Measurements from ENCODE around the gene HYAL3. TPM values are rescaled to one million over a fixed set of nuclear protein-coding genes. Genes with fewer than 3 reads are reported as not detected.
A peak's percentile ranks its signal among the peaks of the same experiment; 100 is the strongest.

Gene HYAL3
- total and polyA plus RNA-seq, 2 of the 8 experiments (the other 6 are each of a cell fraction or from before 2014, with no cell fraction given) = 3.2 to 12.2 TPM

- TF ChIP-seq HDAC6 (IDR thresholded peaks at IDR 0.05; ENCODE audit: low read depth, low read length) (no peak), SP4 (IDR thresholded peaks at IDR 0.05; ENCODE audit: low read length) (peak; percentile 88), GABPA (IDR thresholded peaks at IDR 0.05; ENCODE audit: borderline replicate concordance, insufficient read depth, low read length) (no peak), POU5F1 (IDR thresholded peaks at IDR 0.05; ENCODE audit: low read depth, low read length) (no peak), RNF2 (IDR thresholded peaks at IDR 0.05; ENCODE audit: borderline replicate concordance, low read depth, low read length, missing control alignments, poor library complexity, severe bottlenecking) (no peak), PHF8 (conservative IDR thresholded peaks at IDR 0.05; ENCODE audit: low read depth, low read length) (0 out of 2 replicates have a peak, but pooled peaks have one; percentile 64), TAF7 (optimal IDR thresholded peaks at IDR 0.05; ENCODE audit: borderline replicate concordance, low read depth, low read length) (no peak), SP1 (IDR thresholded peaks at IDR 0.05; ENCODE audit: low read depth, low read length) (peak; percentile 37; the same call in 1 of the 2 replicates), SIRT6 (IDR thresholded peaks at IDR 0.05; ENCODE audit: low read length) (no peak)
- TF ChIP-seq, protein P1, sequence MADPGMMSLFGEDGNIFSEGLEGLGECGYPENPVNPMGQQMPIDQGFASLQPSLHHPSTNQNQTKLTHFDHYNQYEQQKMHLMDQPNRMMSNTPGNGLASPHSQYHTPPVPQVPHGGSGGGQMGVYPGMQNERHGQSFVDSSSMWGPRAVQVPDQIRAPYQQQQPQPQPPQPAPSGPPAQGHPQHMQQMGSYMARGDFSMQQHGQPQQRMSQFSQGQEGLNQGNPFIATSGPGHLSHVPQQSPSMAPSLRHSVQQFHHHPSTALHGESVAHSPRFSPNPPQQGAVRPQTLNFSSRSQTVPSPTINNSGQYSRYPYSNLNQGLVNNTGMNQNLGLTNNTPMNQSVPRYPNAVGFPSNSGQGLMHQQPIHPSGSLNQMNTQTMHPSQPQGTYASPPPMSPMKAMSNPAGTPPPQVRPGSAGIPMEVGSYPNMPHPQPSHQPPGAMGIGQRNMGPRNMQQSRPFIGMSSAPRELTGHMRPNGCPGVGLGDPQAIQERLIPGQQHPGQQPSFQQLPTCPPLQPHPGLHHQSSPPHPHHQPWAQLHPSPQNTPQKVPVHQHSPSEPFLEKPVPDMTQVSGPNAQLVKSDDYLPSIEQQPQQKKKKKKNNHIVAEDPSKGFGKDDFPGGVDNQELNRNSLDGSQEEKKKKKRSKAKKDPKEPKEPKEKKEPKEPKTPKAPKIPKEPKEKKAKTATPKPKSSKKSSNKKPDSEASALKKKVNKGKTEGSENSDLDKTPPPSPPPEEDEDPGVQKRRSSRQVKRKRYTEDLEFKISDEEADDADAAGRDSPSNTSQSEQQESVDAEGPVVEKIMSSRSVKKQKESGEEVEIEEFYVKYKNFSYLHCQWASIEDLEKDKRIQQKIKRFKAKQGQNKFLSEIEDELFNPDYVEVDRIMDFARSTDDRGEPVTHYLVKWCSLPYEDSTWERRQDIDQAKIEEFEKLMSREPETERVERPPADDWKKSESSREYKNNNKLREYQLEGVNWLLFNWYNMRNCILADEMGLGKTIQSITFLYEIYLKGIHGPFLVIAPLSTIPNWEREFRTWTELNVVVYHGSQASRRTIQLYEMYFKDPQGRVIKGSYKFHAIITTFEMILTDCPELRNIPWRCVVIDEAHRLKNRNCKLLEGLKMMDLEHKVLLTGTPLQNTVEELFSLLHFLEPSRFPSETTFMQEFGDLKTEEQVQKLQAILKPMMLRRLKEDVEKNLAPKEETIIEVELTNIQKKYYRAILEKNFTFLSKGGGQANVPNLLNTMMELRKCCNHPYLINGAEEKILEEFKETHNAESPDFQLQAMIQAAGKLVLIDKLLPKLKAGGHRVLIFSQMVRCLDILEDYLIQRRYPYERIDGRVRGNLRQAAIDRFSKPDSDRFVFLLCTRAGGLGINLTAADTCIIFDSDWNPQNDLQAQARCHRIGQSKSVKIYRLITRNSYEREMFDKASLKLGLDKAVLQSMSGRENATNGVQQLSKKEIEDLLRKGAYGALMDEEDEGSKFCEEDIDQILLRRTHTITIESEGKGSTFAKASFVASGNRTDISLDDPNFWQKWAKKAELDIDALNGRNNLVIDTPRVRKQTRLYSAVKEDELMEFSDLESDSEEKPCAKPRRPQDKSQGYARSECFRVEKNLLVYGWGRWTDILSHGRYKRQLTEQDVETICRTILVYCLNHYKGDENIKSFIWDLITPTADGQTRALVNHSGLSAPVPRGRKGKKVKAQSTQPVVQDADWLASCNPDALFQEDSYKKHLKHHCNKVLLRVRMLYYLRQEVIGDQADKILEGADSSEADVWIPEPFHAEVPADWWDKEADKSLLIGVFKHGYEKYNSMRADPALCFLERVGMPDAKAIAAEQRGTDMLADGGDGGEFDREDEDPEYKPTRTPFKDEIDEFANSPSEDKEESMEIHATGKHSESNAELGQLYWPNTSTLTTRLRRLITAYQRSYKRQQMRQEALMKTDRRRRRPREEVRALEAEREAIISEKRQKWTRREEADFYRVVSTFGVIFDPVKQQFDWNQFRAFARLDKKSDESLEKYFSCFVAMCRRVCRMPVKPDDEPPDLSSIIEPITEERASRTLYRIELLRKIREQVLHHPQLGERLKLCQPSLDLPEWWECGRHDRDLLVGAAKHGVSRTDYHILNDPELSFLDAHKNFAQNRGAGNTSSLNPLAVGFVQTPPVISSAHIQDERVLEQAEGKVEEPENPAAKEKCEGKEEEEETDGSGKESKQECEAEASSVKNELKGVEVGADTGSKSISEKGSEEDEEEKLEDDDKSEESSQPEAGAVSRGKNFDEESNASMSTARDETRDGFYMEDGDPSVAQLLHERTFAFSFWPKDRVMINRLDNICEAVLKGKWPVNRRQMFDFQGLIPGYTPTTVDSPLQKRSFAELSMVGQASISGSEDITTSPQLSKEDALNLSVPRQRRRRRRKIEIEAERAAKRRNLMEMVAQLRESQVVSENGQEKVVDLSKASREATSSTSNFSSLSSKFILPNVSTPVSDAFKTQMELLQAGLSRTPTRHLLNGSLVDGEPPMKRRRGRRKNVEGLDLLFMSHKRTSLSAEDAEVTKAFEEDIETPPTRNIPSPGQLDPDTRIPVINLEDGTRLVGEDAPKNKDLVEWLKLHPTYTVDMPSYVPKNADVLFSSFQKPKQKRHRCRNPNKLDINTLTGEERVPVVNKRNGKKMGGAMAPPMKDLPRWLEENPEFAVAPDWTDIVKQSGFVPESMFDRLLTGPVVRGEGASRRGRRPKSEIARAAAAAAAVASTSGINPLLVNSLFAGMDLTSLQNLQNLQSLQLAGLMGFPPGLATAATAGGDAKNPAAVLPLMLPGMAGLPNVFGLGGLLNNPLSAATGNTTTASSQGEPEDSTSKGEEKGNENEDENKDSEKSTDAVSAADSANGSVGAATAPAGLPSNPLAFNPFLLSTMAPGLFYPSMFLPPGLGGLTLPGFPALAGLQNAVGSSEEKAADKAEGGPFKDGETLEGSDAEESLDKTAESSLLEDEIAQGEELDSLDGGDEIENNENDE (IDR thresholded peaks at IDR 0.05; ENCODE audit: insufficient replicate concordance, low read length) = no peak
Measured at GRCh38 chr3:50298836-50299637, at the start of gene HYAL3, which contains the start of gene NAA80 (continued).

All from H1 (cell line).